ENCODE results near the gene IL4R.

GRCh38 chr16:27369806-27370205, 56.0 kb downstream of the IL4R start:
- TF ChIP-seq CTCF (IDR thresholded peaks at IDR 0.05) (no peak), POLR2A (IDR thresholded peaks at IDR 0.05) (no peak)

Data from Peyer's patch (tissue), 4 donors.